ENCODE results near the gene CLDN24. TPM values are rescaled to one million over a fixed set of nuclear protein-coding genes. Genes with fewer than 3 reads are reported as not detected.

CLDN24 gene
- total RNA-seq, 1 donor from 2014 or later = not detected

- no peak for DNase-seq
Measured at GRCh38 chr4:183284258-183284785, 37.9 kb downstream of the CLDN24 start.

GRCh38 chr4:183276106-183276505 lies 46.1 kb downstream of the CLDN24 start:
- no peak for DNase-seq

DNA sequence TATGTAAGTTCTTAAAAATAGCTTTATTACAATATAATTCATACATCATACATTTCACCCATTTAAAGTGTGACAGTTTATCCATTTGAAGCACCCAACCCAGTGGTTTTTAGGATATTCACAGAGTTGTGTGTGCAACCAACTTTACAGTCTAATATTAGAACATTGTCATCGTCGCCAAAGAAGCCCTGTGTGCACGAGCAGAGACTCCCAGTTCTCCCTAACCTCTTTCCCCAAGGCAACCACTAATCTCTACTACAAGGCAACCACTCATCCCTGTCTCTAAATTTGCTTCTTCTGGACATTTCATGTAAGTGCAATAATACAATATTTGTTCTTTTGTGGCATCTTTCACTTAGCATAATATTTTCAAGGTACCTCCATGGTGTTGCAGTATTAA lies 49.8 kb downstream of the CLDN24 start:
- no peak for DNase-seq

Other genes with a start within 250 kb of the CLDN24 start
- 15.1 TPM for gene WWC2, start 223.2 kb downstream of the CLDN24 start, total RNA-seq
- not detected for gene CLDN22, start 2.1 kb downstream of the CLDN24 start, total RNA-seq
- 28.5 TPM for gene CDKN2AIP, start 122.2 kb upstream of the CLDN24 start, total RNA-seq
- gene ING2, start 182.6 kb upstream of the CLDN24 start, total RNA-seq = 26.4 TPM

All from occipital lobe (tissue), 2 donors.